Subcutaneous preadipocyte (primary cell): ENCODE results near the gene SORCS3. TPM values are rescaled to one million over a fixed set of nuclear protein-coding genes. Genes with fewer than 3 reads are reported as not detected.

Experiments used
- total RNA-seq: library from RNA; depleted of rRNA; stranded (reverse); fragments of >200 nt; gene quantifications from 2 replicates; pipeline ENCODE4 v1.2.3, GENCODE V29; 2012

SORCS3 gene
- total RNA-seq = under 0.01 TPM in 2 replicates

DNA sequence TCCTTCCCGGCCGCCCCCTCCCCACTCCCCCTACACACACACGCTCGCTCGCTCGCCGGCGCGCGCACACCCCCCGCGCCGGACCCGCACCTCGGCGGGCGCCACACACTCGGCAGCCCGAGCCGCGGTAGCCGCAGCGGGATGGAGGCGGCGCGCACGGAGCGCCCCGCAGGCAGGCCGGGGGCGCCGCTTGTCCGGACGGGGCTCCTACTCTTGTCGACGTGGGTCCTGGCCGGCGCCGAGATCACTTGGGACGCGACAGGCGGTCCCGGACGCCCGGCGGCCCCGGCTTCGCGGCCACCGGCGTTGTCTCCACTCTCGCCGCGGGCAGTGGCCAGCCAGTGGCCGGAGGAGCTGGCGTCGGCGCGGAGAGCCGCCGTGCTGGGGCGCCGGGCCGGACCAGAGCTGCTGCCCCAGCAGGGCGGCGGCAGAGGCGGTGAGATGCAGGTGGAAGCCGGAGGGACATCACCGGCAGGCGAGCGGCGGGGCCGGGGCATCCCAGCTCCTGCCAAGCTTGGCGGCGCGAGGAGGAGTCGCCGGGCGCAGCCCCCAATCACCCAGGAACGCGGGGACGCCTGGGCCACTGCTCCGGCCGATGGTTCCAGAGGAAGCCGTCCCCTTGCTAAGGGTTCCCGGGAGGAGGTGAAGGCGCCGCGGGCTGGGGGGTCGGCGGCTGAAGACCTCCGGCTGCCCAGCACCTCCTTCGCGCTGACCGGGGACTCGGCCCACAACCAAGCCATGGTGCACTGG, at the start of gene SORCS3:
Gene SORCS3 (plus strand): TSS at position 104 of the 750 bp plus-strand sequence.

